GM21528 (cell line): ENCODE data around the gene KLHL8.
"Not testable (repeated sequence)": the region's sequence is repeated elsewhere in the genome, so short reads cannot be mapped to it uniquely, and the experiment has no call there.

Experiments
- ATAC-seq: cut with Tn5 transposase; IDR thresholded peaks from one replicate; pipeline ENCODE4 v1.9.1; 2021; ENCODE audit warnings: mild to moderate bottlenecking, moderate library complexity; ENCODE audit not compliant: unreplicated experiment, low FRiP score

KLHL8 gene

GRCh38 chr4:87229979-87230378 lies 9.6 kb upstream of the KLHL8 start:
- no peak for ATAC-seq

- no peak for ATAC-seq
Observed at GRCh38 chr4:87228262-87228860, 7.9 kb upstream of the KLHL8 start.

GRCh38 chr4:87227751-87228151 lies 7.3 kb upstream of the KLHL8 start:
- ATAC-seq, result no peak

GRCh38 chr4:87225936-87226335 lies 5.5 kb upstream of the KLHL8 start:
- no peak for ATAC-seq

- ATAC-seq, result no peak
Observed at GRCh38 chr4:87224141-87224923, 3.9 kb upstream of the KLHL8 start.

- peak; percentile 46 for ATAC-seq
Observed at GRCh38 chr4:87219632-87220093, 755 bp downstream of the KLHL8 start.

GRCh38 chr4:87217235-87217763 lies 3.1 kb downstream of the KLHL8 start:
- not testable (repeated sequence) for ATAC-seq

- ATAC-seq, result no peak
Observed at GRCh38 chr4:87216469-87216868, 3.9 kb downstream of the KLHL8 start.

GRCh38 chr4:87213421-87214075 lies 6.9 kb downstream of the KLHL8 start:
- ATAC-seq, result no peak

- ATAC-seq, result no peak
Observed at GRCh38 chr4:87211249-87211952, 9.0 kb downstream of the KLHL8 start.

- peak; percentile 81 for ATAC-seq
Observed at GRCh38 chr4:87209696-87210095, 10.7 kb downstream of the KLHL8 start.

GRCh38 chr4:87209182-87209581 lies 11.2 kb downstream of the KLHL8 start:
- peak; percentile 18 for ATAC-seq

- ATAC-seq, result no peak
Observed at GRCh38 chr4:87204559-87204958, 15.9 kb downstream of the KLHL8 start.

- ATAC-seq, result no peak
Observed at GRCh38 chr4:87196927-87197326, 23.5 kb downstream of the KLHL8 start.

GRCh38 chr4:87196146-87196545 lies 24.3 kb downstream of the KLHL8 start:
- no peak for ATAC-seq

- no peak for ATAC-seq
Observed at GRCh38 chr4:87193958-87194675, 26.3 kb downstream of the KLHL8 start.

- ATAC-seq, result no peak
Observed at GRCh38 chr4:87192145-87192919, 28.1 kb downstream of the KLHL8 start.

- no peak for ATAC-seq
Observed at GRCh38 chr4:87188932-87189331, 31.5 kb downstream of the KLHL8 start.

GRCh38 chr4:87188048-87188447 lies 32.4 kb downstream of the KLHL8 start:
- no peak for ATAC-seq
